HCT116 (cell line): ENCODE results near the gene TTC9B.

Source experiments
- FOSL1 ChIP-seq: IDR thresholded peaks from 2 replicates; pipeline ENCODE4 v1.6.1; 2012; ENCODE audit warnings: low read depth
- REST ChIP-seq: IDR thresholded peaks from 2 replicates; pipeline ENCODE4 v1.6.1; 2012; ENCODE audit warnings: low read depth
- ZNF274 ChIP-seq: fragments of 200-500 bp; sonication (Bioruptor generic); IDR thresholded peaks from 2 replicates; pipeline ENCODE4 v1.6.1; 2014; ENCODE audit warnings: mild to moderate bottlenecking, low read depth, low read length, inconsistent platforms

- TF ChIP-seq REST (no peak), FOSL1 (no peak), ZNF274 (no peak)
Measured at GRCh38 chr19:40247735-40248262, 29.6 kb upstream of the TTC9B start.
